ENCODE results near the gene SDR39U1.

GRCh38 chr14:24422261-24422660 lies 20.3 kb downstream of the SDR39U1 start:
- TF ChIP-seq HDAC6 (IDR thresholded peaks at IDR 0.05; ENCODE audit: unreplicated experiment), result no peak
- TF ChIP-seq POLR2AphosphoS5 (IDR thresholded peaks at IDR 0.05; ENCODE audit: low read length), result no peak
- no peak for TF ChIP-seq CEBPB (IDR thresholded peaks at IDR 0.05; ENCODE audit: borderline replicate concordance in 1 of 2, low read depth in 2 of 2, low read length in 2 of 2)
- no peak for TF ChIP-seq TCF12 (IDR thresholded peaks at IDR 0.05; ENCODE audit: low read depth, low read length)
- TF ChIP-seq BHLHE40 (IDR thresholded peaks at IDR 0.05; ENCODE audit: borderline replicate concordance in 1 of 2, low read depth in 2 of 2, low read length in 1 of 2), result no peak
- no peak for TF ChIP-seq NFYB (IDR thresholded peaks at IDR 0.05; ENCODE audit: insufficient read depth, low read depth, low read length)
